CMK (cell line): ENCODE data around the gene APC.

Experiments used
- DNase-seq: peaks from one replicate; pipeline ENCODE4 v3.0.0-alpha.2; 2010; ENCODE audit warnings: low read depth

The APC gene

GRCh38 chr5:112737463-112738190 lies at the start of gene APC:
Gene APC, plus strand, starts transcription at chr5:112737885. Its CDS starts 17,006 bp downstream, at chr5:112754891.
- peak; percentile 49 for DNase-seq

- no peak for DNase-seq
These were observed 48.4 kb upstream of the APC start for GRCh38 chr5:112689155-112689909.

- no peak for DNase-seq
These were observed 46.9 kb upstream of the APC start for GRCh38 chr5:112690605-112691338.

GRCh38 chr5:112691339-112691680 lies 46.4 kb upstream of the APC start:
- no peak for DNase-seq

GRCh38 chr5:112691758-112692157 lies 45.9 kb upstream of the APC start:
- no peak for DNase-seq

- no peak for DNase-seq
These were observed 45.2 kb upstream of the APC start for GRCh38 chr5:112692472-112692871.

- no peak for DNase-seq
These were observed 44.4 kb upstream of the APC start for GRCh38 chr5:112693301-112693700.

GRCh38 chr5:112694853-112695709 lies 42.6 kb upstream of the APC start:
- DNase-seq = no peak

GRCh38 chr5:112696786-112697185 lies 40.9 kb upstream of the APC start:
- no peak for DNase-seq

- no peak for DNase-seq
These were observed 40.4 kb upstream of the APC start for GRCh38 chr5:112697322-112697721.

- no peak for DNase-seq
These were observed 39.9 kb upstream of the APC start for GRCh38 chr5:112697833-112698232.

GRCh38 chr5:112703866-112704820 lies 33.5 kb upstream of the APC start:
- DNase-seq = no peak

- no peak for DNase-seq
These were observed 31.2 kb upstream of the APC start for GRCh38 chr5:112706446-112707016.

GRCh38 chr5:112707187-112708102 lies 30.2 kb upstream of the APC start:
- DNase-seq = peak; percentile 97

GRCh38 chr5:112708103-112708622 lies 29.5 kb upstream of the APC start:
- DNase-seq = no peak

- no peak for DNase-seq
These were observed 28.3 kb upstream of the APC start for GRCh38 chr5:112709416-112709815.

GRCh38 chr5:112710896-112711295 lies 26.8 kb upstream of the APC start:
- no peak for DNase-seq

GRCh38 chr5:112711436-112711835 lies 26.2 kb upstream of the APC start:
- DNase-seq = no peak

- no peak for DNase-seq
These were observed 24.5 kb upstream of the APC start for GRCh38 chr5:112713206-112713605.
